Keratinocyte (primary cell): ENCODE results near the gene TRABD2B. TPM values are rescaled to one million over a fixed set of nuclear protein-coding genes. Genes with fewer than 3 reads are reported as not detected.

Experiments used
- DNase-seq: peaks from one replicate; pipeline ENCODE4 v3.0.0-alpha.2; 2011; ENCODE audit warnings: low read depth, missing footprints, low spot score
- FAIRE-seq: peaks from 2 replicates; lab custom pipeline; 2011; peaks lifted over from hg19 to GRCh38; lab: Jason Lieb, UNC
- H2AFZ ChIP-seq: 2 replicates; pipeline ENCODE4 v1.6.0; 2012; ENCODE audit warnings: low read length, control low read depth, inconsistent platforms; ENCODE audit not compliant: control insufficient read depth
- H3K27ac ChIP-seq: 2 replicates; pipeline ENCODE4 v1.5.1; 2011; ENCODE audit warnings: low read length; ENCODE audit not compliant: control insufficient read depth, insufficient read depth
- H3K27me3 ChIP-seq: 3 replicates; pipeline ENCODE4 v1.6.0; 2011; ENCODE audit warnings: low read length; ENCODE audit not compliant: control insufficient read depth, insufficient read depth; ENCODE audit errors: extremely low read depth
- H3K36me3 ChIP-seq, 2 experiments: 2 replicates in 1 of 2; 3 replicates in 1 of 2; pipeline ENCODE4 v1.5.1; 2011; ENCODE audit warnings: low read length in 2 of 2, mild to moderate bottlenecking in 1 of 2; ENCODE audit not compliant: control insufficient read depth in 2 of 2, insufficient read depth in 2 of 2; ENCODE audit errors: extremely low read depth in 1 of 2
- H3K4me1 ChIP-seq: 3 replicates; pipeline ENCODE4 v1.5.1; 2011; ENCODE audit warnings: low read length; ENCODE audit not compliant: control insufficient read depth, insufficient read depth; ENCODE audit errors: extremely low read depth
- H3K4me2 ChIP-seq: 3 replicates; pipeline ENCODE4 v1.6.0; 2011; ENCODE audit warnings: low read depth, low read length; ENCODE audit not compliant: control insufficient read depth, insufficient read depth; ENCODE audit errors: extremely low read depth
- H3K4me3 ChIP-seq, 3 experiments: fragments of 200-600 bp in 1 of 3; sonication (generic) in 1 of 3; 2 replicates in 2 of 3; 3 replicates in 1 of 3; pipeline ENCODE4 v1.5.1; 2011 to 2016; ENCODE audit warnings: low read length in 3 of 3, mild to moderate bottlenecking in 3 of 3, control low read depth in 2 of 3, inconsistent platforms in 1 of 3, low read depth in 1 of 3, mixed read lengths in 1 of 3, mixed run types in 1 of 3, moderate library complexity in 1 of 3; ENCODE audit not compliant: control insufficient read depth in 2 of 3, insufficient read depth in 2 of 3; ENCODE audit errors: extremely low read depth in 1 of 3
- H3K79me2 ChIP-seq: 2 replicates; pipeline ENCODE4 v1.6.0; 2012; ENCODE audit warnings: low read length; ENCODE audit not compliant: control insufficient read depth, insufficient read depth
- H3K9ac ChIP-seq: 3 replicates; pipeline ENCODE4 v1.6.0; 2011; ENCODE audit warnings: low read length; ENCODE audit not compliant: control insufficient read depth, insufficient read depth; ENCODE audit errors: extremely low read depth
- H3K9me1 ChIP-seq: 3 replicates; pipeline ENCODE4 v1.6.0; 2011; ENCODE audit warnings: low read length; ENCODE audit not compliant: control insufficient read depth, insufficient read depth; ENCODE audit errors: extremely low read depth
- H3K9me3 ChIP-seq: 2 replicates; pipeline ENCODE4 v1.5.1; 2012; ENCODE audit warnings: low read depth, low read length; ENCODE audit not compliant: control insufficient read depth
- H4K20me1 ChIP-seq: 3 replicates; pipeline ENCODE4 v1.6.0; 2011; ENCODE audit warnings: low read length; ENCODE audit not compliant: control insufficient read depth, insufficient read depth; ENCODE audit errors: extremely low read depth
- CTCF ChIP-seq, 3 experiments: IDR thresholded peaks in 1 of 3; conservative IDR thresholded peaks in 1 of 3; optimal IDR thresholded peaks in 1 of 3; 2 replicates in 2 of 3; 3 replicates in 1 of 3; pipeline versions ENCODE3 to v1.5.1; 2011; ENCODE audit warnings: low read length in 3 of 3, mild to moderate bottlenecking in 3 of 3, moderate library complexity in 2 of 3, control low read depth in 1 of 3, inconsistent platforms in 1 of 3; ENCODE audit not compliant: insufficient read depth in 2 of 3; ENCODE audit errors: extremely low read depth in 1 of 3
- EZH2 ChIP-seq: IDR thresholded peaks from one replicate; pipeline ENCODE4 v1.6.1; 2012; ENCODE audit warnings: inconsistent platforms, mild to moderate bottlenecking, low read length, moderate library complexity
- dilution Hi-C: fragments of 300-500 bp; cut with MboI; formaldehyde crosslinking; loops from one replicate; pipeline ENCODE4 v1.7.0; 2020; ENCODE audit warnings: low sequenced_read_pairs; ENCODE audit not compliant: extremely low pct_ligation_motif_present
- polyA plus RNA-seq, 5 experiments: library from polyadenylated mRNA; depleted of rRNA in 3 of 5; stranded (reverse) in 3 of 5; stranded (forward) in 1 of 5; unstranded in 1 of 5; fragments of >200 nt; gene quantifications; 1 replicate in 1 of 5; 2 replicates in 3 of 5; 3 replicates in 1 of 5; pipeline versions ENCODE4 v1.2.1 to v1.2.3, GENCODE V29; 2011 to 2012; ENCODE audit warnings: missing spikeins in 2 of 5, low read depth in 1 of 5, low replicate concordance in 1 of 5

The TRABD2B gene
- polyA plus RNA-seq, 1 donor (not counting 4 experiments of a cell fraction or from before 2014, with no cell fraction given), result 0.13 TPM

- no peak overlapping the region for H3K4me3 ChIP-seq
- no peaks in the 10 kb centered on the region for H3K9me1 ChIP-seq
- H3K79me2 ChIP-seq, result no peaks in the 10 kb centered on the region
- no peaks in the 10 kb centered on the region for H3K27me3 ChIP-seq
- H3K36me3 ChIP-seq, result no peaks in the 10 kb centered on the region
- no peaks in the 10 kb centered on the region for H3K9me3 ChIP-seq
- H3K27ac ChIP-seq, result no peak overlapping the region
- DNase-seq (no peak), FAIRE-seq (no peak)
- dilution Hi-C loops, result no loop called here
- peak overlapping the region; percentile 64 for H2AFZ ChIP-seq
- TF ChIP-seq EZH2, result no peak
- no peak for TF ChIP-seq CTCF (optimal IDR thresholded peaks at IDR 0.05 in 1 of 3, IDR thresholded peaks at IDR 0.05 in 1 of 3, conservative IDR thresholded peaks at IDR 0.05 in 1 of 3; ENCODE audit: extremely low read depth in 1 of 3, insufficient read depth in 2 of 3, low read length in 3 of 3)
- H4K20me1 ChIP-seq, result no peaks in the 10 kb centered on the region
- H3K9ac ChIP-seq, result no peak overlapping the region
- H3K4me1 ChIP-seq, result peaks cover 4% of the 10 kb centered on the region
- no peak overlapping the region for H3K4me2 ChIP-seq
These were observed 246.0 kb downstream of the TRABD2B start for GRCh38 chr1:47751193-47751592.

- FAIRE-seq, result no peak
- Histone ChIP-seq H4K20me1 (no peaks in the 10 kb centered on the region), H3K9ac (no peak overlapping the region), H3K9me1 (no peaks in the 10 kb centered on the region), H3K36me3 (no peaks in the 10 kb centered on the region), H3K79me2 (no peaks in the 10 kb centered on the region), H3K9me3 (no peaks in the 10 kb centered on the region), H3K27me3 (no peaks in the 10 kb centered on the region), H3K4me1 (no peaks in the 10 kb centered on the region), H2AFZ (no peak overlapping the region), H3K4me2 (no peak overlapping the region), H3K27ac (no peak overlapping the region), H3K4me3 (no peak overlapping the region)
- TF ChIP-seq EZH2, result no peak
- no peak for TF ChIP-seq CTCF (optimal IDR thresholded peaks at IDR 0.05 in 1 of 3, IDR thresholded peaks at IDR 0.05 in 1 of 3, conservative IDR thresholded peaks at IDR 0.05 in 1 of 3; ENCODE audit: extremely low read depth in 1 of 3, insufficient read depth in 2 of 3, low read length in 3 of 3)
- dilution Hi-C loops, result no loop called here
- DNase-seq, result no peak
These were observed 251.2 kb downstream of the TRABD2B start for GRCh38 chr1:47745715-47746609.
